CD4-positive, alpha-beta T cell treated with Interleukin-6 for 4 hours (primary cell): ENCODE results near the gene HIBCH.
"Not testable (repeated sequence)": the region's sequence is repeated elsewhere in the genome, so short reads cannot be mapped to it uniquely, and the experiment has no call there.

Experiments used
- DNase-seq: peaks from one replicate; pipeline ENCODE4 v3.0.0-alpha.2; 2020; ENCODE audit warnings: mixed read lengths

Gene HIBCH

DNA sequence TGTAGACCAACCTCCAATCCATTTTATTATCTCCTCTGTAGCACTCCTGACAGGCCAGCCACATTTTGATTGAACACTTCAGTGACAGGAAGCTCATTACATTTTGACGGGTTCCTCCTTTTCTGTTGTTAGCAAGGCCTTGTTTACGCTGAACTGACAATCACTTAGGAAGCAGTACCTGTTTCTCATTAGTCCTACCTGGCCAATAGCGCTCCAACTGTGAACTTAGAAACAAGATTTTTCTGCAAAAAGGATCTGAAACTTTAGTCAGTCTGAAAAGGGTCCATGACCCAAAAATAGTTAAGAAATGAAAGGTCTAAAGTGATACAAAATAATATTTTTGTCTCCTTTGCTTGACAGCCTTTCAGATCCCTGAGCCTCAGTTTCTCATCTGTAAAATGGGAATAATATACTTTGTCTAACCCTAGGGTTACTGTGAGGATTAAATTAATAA is 137.5 kb downstream of the HIBCH start:
- no peak for DNase-seq

DNA sequence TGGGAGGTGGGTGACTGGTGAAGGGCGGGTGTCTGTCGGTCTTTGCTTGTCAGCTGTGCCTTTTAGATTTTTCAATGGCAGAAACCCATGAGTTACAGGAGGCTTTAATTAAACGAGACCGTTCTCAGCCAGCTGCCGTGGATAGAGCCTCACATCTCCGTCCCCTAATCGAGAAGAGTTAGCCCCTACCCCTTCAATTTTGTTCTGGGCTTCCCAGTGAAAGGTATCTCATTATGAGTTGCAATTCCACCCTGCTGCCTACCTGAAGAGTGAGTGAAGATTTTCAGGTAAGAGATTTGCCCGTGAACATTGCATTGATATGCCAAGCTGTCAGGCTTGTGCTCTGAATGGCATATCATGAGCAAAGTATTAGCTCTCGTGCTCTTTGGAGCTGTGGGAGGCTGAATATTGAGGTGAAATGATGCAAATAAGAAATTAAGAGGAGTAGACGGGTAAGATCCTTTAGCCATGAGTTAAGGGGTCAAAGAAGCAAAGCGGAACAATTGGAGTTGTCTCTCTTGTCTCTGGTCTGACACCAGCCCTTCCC is 138.4 kb downstream of the HIBCH start:
- DNase-seq, result no peak

DNA sequence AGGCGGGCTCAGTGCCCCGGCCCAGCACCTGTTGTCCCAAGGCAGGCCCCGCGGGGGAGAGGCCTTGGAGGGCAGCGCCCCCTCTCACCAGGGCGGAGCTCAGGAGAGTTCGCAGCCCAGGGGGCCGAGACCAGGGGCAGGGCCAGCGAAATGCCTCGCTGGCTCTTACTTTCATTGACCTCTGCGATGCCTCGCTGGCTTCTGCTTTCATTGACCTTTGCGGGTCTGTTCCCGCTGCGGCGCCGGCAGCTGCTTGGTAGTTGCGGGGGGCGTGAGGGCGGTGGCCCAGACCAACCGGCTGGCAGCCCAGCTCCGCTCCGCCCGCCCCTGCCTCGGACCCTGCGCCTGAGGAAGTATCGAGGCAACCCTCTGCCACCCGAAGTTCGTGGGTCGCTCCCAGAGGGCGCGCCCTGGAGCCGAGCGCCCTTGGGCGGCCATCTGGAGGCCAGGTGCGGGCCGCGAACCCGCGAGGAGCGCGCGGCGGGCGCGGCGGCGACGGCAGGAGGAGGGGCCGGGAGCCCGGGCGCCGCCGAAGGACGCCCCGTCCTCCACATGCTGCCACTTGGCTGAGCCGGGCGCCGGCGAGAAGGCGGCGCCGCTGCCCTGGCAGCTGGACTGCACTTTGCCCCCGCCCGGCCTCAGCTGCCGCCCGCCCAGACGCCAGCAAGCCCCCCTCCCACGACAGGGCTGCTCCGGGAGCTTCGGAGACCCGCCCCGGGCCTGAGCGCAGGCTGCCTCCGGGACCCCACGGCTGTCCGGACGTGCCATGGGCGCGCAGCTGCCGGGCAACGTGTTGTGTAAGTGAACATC is 139.1 kb downstream of the HIBCH start:
- DNase-seq, result peak; percentile 5

DNA sequence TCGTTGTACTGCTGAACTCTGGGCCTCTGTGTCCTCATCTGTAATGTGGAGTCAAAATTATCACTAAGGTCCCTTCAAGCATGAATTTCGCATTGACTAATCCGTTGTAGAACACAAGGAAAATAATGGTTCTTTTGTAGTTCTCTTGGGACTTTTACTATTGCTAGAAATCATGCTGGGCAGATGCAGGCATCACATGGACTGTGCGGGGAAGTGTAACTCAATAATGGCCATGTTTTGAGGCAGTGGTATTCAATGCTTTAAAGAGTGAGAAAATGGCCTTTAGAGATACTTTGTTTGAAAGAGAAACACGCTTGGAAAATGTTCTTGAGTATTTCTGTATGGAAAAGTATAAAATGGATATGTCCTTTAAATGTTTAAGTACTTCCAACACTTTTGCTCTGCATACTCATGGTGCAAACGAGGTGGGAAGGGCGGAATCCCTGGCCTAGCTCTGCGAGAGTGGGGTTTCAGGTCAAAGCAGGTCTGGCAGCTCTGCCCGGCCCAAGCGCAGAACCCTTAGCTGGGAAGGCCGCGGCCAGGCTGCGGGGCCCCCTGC is 139.8 kb downstream of the HIBCH start:
- DNase-seq, result no peak

DNA sequence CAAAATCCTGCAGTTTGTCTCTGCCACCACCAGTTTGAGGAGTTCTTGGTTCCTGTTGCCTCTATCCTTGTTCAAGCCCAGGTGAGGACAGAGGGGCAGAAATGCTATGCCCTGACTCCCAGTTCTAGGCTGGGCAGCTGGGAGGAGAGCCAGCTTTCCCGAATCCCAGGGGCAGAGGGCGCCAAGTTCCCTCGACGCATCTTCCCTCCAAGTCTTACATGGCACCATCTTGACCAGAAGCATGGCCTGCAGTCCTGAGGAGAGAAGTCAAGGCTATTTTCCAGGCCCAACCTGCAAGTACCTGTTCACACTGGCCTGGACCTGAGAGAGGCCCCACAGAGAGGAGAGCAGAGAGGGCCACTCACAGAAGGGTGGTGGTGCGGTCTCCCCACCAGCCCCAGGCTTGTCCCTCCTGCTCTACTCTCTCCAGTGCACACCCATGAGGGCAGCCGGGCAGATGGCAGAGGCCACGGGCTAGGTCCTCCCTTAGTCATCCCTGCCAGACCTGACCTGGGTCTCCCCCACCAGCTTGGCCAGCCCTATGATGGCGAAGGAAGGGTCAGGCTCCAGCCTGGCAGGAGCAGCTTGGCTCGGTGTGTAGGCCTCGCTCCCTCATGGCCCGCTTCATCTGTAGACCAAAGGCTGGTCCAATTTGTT is 141.4 kb downstream of the HIBCH start:
- no peak for DNase-seq

DNA sequence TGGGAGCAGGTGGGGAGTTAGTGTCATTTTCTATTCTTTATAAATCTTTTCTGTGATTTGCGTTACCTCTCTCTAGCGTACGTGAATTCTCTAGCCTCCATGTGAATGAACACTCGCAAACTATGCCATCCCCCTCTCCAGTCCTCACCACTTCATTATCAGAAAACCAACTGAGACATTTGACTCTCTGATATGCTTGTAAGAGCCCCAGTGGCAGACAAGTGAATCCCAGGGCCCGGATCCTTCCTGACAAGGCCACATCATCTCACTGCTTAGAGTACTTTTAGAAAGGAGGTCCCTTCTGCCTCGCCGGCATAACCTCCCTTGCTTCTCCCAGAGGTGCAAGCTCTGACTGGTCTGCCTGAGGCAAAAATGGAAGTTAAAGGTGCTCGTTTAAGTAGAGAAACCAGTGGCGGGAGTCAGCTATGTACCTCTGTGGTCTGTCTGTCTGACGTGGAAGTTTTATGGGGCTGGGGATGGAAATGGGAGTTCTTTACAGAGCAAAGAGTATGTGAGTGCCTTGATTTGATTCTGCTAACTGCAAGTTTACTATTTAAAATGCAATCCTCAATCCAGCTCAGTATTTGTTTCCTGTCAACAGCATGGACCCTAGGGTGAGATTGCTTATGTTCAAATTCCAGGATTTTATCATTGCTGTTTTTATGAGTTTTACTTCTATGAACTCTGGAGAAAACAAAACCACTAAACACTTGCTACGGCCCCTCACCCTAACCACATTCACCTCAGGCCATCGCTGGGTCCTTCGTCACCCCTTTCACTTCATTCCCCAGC is 142.2 kb downstream of the HIBCH start:
- no peak for DNase-seq

DNA sequence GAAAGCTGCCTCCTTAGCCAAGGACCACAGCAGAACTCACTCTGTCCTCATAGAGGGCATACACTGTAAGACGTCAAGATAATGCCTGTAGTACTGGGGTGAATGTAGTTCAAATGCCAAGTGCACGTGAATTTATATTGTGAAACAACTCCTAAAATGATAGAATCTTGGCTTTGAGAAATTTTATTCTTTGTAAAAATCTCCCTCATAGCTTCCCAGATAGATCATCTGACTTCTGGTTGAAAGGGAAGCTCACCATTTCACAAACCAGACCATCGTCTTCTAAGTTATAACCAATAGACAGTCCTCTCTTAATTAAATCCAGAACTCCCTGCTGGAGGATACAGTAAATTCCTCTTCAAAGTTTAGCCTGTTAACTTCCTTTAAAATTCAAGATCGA is 146.2 kb downstream of the HIBCH start:
- DNase-seq, result no peak

DNA sequence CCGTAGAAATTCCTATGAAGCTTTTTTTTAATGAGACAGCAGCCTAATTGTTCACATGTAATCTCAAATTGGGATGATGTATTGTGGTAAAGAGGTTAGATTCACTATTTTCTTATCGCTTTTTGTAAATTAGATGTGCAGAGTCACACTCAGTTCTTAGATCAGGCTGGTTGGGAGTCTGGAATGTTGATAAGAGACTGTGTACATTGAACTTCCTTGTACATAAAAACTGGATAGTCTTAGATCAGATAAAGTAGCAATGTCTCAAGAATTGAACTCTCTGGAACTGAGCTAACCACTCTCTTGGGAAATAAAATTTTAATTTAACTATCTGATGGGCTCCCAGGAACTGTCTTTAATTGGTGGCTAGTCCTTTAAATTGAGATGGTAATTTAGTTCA is 149.0 kb downstream of the HIBCH start:
- no peak for DNase-seq

DNA sequence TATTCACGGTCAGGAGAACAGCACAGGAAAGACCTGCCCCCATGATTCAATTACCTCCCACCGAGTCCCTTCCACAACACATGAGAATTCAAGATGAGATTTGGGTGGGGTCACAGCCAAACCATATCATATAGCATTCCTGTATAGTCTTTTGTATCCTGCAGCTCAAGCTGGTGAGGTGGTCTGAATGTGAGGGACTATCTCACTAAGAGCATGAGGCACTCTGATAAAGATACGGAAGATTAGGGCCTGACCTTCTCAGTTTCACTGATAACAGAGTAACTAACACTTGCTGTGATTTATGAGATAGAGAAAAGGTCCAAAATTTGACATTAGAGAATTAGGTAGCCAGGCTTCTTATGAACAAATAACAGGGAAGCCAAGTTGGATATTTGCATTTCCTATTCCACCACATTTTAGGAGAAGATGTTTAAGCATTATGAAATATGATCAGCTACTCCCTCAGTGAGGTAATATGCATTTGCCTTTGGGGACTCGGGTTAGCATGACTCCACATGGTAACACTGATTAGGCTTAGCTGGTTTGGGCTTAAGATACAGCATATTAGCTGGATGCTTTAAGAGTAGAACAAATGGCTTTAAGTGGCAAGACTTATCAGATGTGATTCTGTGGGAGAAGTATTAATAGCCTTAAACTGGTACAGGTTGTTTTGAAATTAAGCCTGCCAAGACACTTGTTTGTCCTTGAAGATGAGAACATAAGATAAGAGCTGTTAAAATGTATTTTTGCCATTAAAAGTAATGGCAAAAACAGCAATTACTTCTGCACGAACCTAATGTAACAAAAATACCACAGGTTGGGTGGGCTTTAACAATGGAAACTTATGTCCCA is 150.2 kb downstream of the HIBCH start:
- DNase-seq, result no peak

DNA sequence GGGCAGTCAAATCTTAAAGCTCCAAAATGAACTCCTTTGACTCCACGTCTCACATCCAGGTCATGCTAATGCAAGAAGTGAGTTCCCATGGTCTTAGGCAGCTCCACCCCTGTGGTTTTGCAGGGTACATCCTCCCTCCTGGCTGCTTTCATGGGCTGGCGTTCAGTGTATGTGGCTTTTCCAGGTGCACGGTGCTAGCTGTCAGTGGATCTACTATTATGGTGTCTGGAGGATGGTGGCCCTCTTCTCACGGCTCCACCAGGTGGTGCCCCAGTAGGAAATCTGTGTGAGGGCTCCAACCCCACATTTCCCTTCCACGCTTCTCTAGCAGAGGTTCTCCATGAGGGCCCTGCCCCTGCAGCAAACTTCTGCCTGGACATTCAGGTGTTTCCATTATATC is 151.9 kb downstream of the HIBCH start:
- no peak for DNase-seq

DNA sequence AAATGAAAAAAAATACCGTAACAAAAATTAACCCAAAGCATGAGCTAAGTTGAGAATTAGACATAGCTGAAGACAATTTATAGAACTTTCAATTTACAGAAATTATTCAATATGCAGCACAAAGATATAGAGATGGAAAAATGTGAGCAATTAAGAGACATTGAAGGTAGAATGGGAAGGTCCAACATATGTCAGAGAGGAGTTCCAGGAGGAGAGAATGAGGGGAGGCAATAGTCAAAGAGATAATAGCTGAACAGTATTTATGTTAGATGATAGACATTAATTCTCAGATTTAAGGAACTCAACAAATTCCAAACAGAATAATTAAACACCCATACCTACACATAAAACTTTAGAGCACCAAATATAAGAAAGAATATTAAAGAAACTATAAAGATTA is 154.1 kb downstream of the HIBCH start:
- DNase-seq, result no peak

DNA sequence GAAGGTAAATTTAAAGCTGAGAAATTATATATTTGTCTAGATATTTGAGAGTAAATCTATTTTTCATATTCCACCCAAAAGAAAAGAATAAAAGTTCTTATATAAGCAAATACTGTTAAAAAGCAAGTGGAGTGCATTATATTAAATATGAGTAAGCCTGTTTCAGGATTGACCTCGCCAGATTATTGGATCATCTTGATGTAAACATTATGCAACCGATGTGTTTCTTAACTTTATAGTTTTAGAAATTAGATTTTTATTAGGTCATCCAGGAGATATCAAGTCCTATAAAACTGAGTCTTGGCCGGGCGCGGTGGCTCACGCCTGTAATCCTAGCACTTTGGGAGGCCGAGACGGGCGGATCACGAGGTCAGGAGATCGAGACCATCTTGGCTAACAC is 156.8 kb downstream of the HIBCH start:
- no peak for DNase-seq

DNA sequence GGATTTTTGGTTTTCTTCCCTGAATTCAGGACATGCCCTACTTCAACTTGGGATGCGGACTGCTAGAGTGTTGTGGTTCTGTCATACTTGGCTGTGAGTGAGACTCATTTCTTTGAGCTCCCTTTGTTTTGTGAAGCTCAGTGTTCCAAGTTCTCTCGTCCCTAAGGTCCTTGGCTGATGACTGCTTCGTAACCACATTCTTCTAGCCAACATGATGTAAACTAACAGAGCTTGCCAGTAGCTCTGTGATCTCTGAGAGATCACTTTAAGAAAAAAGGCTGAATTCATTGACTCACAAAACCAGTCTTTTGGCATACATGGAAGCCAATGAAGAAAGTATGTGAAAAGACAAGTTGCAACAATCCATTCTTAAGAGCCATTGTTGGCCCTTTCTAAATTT is 160.2 kb downstream of the HIBCH start:
- no peak for DNase-seq

DNA sequence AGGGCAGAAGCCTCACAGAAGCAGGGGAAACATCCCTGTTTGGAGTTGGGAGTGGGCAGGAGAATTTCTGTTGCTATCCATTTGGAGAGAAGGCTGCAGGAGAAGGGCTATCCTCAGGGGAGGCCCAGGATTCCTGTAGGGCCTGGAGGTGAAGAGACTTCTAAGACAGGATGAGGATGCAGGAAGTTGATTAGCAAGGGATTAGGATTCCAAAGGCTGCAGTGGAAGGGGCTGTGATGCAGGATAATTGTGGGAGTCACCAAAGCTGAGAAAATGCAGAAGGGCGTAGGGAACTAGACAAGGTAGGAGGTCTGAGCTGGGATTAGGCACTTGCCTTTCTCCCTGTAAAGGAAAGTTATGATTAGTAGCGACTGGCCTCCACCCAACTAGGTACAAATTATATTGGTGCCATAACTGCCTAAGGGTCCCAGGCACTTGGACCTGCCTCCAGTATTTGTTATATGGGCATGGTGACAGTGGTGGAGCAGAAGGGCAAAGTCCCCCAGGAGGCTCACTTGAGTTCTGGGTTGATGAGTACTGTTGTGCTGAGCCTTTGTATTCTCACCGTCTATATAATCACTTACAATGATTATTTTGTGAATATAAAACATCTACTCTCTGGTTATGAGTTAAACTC is 160.7 kb downstream of the HIBCH start:
- no peak for DNase-seq

DNA sequence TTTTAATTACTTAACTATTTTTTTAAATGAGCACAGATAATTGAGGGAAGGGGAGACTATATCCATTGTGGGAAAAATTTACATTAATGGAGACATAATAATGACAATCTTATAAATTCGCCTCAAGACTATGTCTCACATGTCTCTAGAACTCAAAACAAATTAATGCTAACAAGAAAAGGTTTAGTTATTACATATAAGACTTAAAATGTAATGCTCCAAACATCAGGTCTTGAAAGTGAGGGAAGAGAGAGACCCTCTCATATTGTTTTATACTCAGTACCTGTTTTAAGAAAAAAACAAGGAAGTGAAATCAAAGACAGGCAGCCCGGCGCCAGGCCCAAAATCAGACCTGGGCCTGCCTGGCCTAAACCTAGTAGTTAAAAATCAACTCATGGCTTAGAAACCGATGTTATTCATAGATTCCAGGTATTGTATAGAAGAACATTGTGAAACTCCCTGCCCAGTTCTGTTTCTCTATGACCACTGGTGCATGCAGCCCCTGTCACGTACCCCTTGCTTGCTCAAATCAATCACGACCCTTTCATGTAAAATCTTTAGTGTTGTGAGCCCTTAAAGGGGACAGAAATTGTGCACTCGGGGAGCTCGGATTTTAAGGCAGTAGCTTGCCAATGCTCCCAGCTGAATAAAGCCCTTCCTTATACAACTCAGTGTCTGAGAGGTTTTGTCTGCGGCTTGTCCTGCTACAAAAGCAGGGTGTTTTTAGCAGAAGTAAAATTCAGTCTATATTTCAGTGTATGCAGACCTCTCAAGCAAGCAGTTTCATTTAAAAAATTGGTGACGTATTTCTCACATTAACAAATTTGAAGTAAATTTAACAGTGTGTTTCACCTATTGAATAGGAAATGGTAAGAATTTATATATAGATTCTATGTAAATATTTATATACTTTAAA is 161.8 kb downstream of the HIBCH start:
- not testable (repeated sequence) for DNase-seq

DNA sequence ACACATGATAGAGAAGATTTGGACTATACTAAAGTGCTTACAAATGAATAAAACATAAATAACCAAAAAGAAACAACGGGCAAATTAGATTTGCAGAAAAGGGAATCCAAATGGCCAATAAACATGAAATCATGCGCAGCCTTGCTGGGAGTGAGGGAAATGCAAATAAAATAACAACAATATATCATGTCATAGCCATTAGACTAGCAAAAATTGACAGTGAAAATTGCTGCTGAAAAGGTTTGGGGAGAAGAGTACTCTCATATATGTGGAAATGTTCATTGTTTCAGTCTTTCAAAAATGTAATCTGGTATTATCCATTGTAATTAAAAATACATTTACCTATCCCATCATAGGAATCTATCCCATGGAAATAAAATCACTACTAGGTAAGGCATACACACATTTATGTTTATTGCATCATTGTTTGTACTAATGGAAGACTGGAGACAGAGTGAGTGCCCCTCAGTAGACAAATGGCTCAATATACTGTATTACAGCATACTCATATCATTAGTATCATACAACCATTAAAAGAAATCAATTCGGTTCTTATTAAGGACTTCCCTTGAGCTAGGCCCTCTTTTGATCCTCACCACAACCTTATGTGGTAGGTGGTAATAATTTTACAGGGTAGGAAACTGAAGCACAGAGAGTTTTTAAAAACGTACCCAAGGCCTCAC is 163.0 kb downstream of the HIBCH start:
- DNase-seq, result no peak
